Erythroblast (primary cell): ENCODE data around the gene ZNF784.

Experiments used
- GATA1 ChIP-seq: IDR thresholded peaks from 2 replicates; pipeline ENCODE4 v1.6.1; 2011; ENCODE audit warnings: low read depth, mild to moderate bottlenecking, control low read depth, low read length, moderate library complexity
- POLR2A ChIP-seq: IDR thresholded peaks from 2 replicates; pipeline ENCODE4 v1.6.1; 2011; ENCODE audit warnings: mild to moderate bottlenecking, low read length

- TF ChIP-seq POLR2A (no peak), GATA1 (no peak)
Observed at GRCh38 chr19:55673465-55673864, 49.1 kb upstream of the ZNF784 start.
